Stimulated activated CD8-positive, alpha-beta memory T cell treated with anti-CD3 and anti-CD28 coated beads, Interleukin-4, amount 100 ng/mL, for 24 hours (primary cell): ENCODE results near the gene UCN3.
"Not testable (repeated sequence)": the region's sequence is repeated elsewhere in the genome, so short reads cannot be mapped to it uniquely, and the experiment has no call there.

Experiments used
- DNase-seq: peaks from one replicate; pipeline ENCODE4 v3.0.0-alpha.2; 2020; ENCODE audit warnings: low read depth

Gene UCN3

GRCh38 chr10:5410787-5411186 lies 46.0 kb downstream of the UCN3 start:
- DNase-seq, result not testable (repeated sequence)

GRCh38 chr10:5411941-5412276 lies 47.1 kb downstream of the UCN3 start:
- no peak for DNase-seq

DNA sequence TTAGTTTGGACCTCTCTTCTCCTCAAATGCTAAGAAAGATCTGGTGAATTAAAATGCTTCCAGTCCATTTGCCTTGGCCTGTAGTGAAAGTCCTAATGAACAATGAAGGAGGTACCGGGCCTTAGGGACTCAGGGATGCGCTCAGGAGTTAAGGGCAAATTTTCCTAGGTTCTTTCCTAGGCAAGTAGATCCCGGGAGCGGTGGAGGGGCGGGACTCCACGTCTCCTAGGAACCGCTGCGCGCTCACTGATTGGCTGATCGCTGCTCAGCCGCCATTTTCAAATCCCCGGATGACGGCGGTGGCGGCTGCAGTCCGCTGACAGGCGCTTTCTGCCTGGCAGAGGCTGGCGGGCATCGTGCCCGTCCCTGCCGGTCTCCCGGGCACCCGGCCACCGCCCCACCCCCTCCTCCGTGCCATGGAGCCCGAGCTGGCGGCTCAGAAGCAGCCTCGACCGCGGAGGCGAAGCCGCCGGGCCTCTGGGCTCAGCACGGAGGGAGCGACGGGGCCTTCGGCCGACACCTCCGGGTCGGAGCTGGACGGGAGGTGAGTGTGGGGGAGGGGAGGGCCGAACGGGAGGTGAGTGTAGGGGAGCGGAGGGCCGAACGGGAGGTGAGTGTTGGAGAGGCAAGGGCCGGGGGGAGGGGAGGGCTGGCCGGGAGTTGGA lies 47.6 kb downstream of the UCN3 start, which contains the start of gene NET1:
Gene NET1 (plus strand): TSS at position 281 of the 665 bp plus-strand sequence. CDS start 136 bp downstream, at position 417.
- peak; percentile 48 for DNase-seq

DNA sequence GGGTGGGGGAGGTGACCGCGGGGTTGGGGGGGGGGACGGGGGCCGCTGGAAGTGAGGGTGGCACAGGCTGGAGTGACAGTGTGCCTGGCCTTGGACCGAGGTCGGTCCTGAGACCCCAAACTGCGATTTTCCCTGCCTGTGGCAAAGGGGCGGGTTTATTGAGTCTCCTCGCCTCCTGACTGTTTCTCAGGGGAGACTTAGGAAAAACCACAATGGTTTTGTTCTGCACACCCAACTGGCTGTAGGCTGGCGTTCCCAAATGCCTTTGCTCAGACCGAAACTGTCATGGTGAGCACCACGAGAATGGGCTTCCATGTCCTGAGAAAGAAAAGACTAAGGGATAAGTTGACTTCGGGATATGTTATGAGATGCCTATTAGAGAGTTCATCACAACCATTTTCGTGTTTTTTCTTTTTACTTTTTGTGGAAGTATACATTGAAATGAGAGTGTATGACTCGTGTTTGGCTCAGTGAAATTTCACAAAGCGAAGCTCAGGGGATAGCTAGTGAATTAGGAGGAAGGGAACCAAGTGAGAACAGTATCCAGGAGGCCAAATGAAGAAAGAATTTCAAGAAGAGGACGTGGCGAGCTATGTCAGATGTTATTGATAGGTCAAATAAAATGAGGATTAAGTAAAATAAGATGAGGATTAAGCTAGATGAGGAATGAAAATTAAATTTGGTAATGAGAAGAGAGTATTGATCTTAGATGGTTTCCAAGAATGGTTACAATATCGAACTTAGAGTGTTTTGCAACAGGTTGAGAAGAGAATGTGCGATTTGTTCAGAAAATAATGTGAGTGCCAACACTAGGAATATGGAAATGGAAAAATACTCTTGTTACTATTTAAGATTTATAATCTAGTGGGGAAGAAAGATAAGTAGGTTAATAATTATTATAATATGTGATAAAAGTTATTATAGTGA lies 48.5 kb downstream of the UCN3 start:
- DNase-seq, result no peak

GRCh38 chr10:5416981-5417380 lies 52.2 kb downstream of the UCN3 start:
- no peak for DNase-seq

DNA sequence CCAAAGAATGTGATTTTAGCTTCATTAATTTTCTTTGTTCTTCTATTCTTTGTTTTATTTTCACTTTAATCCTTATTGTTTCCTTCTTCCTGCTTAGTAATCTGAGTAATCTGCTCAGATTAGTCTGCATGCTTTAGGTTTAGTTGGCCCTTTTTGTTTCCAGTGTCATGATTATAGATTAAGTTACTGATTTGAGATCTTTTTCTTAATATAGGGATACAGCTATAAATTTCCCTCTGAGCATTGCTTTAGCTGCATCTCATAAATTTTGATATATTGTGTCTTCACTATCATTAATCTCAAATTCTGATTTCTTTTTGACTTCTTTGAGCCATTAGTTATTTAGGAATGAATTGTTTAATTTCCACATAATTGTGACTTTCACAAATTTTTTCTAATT lies 53.8 kb downstream of the UCN3 start:
- DNase-seq, result no peak

- DNase-seq, result no peak
These were observed 54.8 kb downstream of the UCN3 start for GRCh38 chr10:5419466-5420094.

- DNase-seq, result no peak
These were observed 59.0 kb downstream of the UCN3 start for GRCh38 chr10:5423771-5424170.
